MCF 10A (cell line): Measurements from ENCODE around the gene MKKS. TPM values are rescaled to one million over a fixed set of nuclear protein-coding genes. Genes with fewer than 3 reads are reported as not detected.
A peak's percentile ranks its signal among the peaks of the same experiment; 100 is the strongest.

Experiments used
- BruUV-seq: library from RNA; stranded (reverse); fragments of 400-500 nt; replicated peaks from 2 replicates; lab custom pipeline; 2021; lab: Mats Ljungman, UMichigan
- CTCF ChIA-PET: fragments of 300-600 bp; sonication (Branson Sonifier 250); formaldehyde crosslinking; extraction: SDS; loops from one replicate; lab custom pipeline; 2021; ENCODE audit warnings: antibody characterized with exemption, inconsistent platforms; lab: Yijun Ruan, JAX
- POLR2A ChIA-PET: fragments of 300-600, 350-650 bp; sonication (Branson Sonifier 250); formaldehyde crosslinking; extraction: SDS; loops from one replicate; lab custom pipeline; 2020; ENCODE audit warnings: antibody characterized with exemption, inconsistent platforms; lab: Yijun Ruan, JAX
- DNase-seq: peaks from one replicate; pipeline ENCODE4 v3.0.0-alpha.2; 2018; ENCODE audit not compliant: unreplicated experiment
- H3K27ac Mint-ChIP-seq: one replicate; pipeline ENCODE4 v1.8.0; 2022; ENCODE audit warnings: mild to moderate bottlenecking, low read depth, mixed read lengths; ENCODE audit not compliant: unreplicated experiment
- H3K27me3 Mint-ChIP-seq: one replicate; pipeline ENCODE4 v1.8.0; 2022; ENCODE audit warnings: mixed read lengths; ENCODE audit not compliant: insufficient read depth, unreplicated experiment
- H3K36me3 Mint-ChIP-seq: one replicate; pipeline ENCODE4 v1.8.0; 2022; ENCODE audit warnings: mild to moderate bottlenecking, moderate library complexity, mixed read lengths; ENCODE audit not compliant: insufficient read depth, unreplicated experiment
- H3K4me1 Mint-ChIP-seq: one replicate; pipeline ENCODE4 v1.8.0; 2022; ENCODE audit warnings: mixed read lengths; ENCODE audit not compliant: insufficient read depth, unreplicated experiment
- H3K4me3 Mint-ChIP-seq: one replicate; pipeline ENCODE4 v1.8.0; 2022; ENCODE audit warnings: mild to moderate bottlenecking, moderate library complexity, mixed read lengths; ENCODE audit not compliant: unreplicated experiment
- H3K9me3 Mint-ChIP-seq: one replicate; pipeline ENCODE4 v1.8.0; 2022; ENCODE audit warnings: mixed read lengths; ENCODE audit not compliant: unreplicated experiment
- intact Hi-C: fragments of 100-400 bp; cut with micrococcal nuclease; formaldehyde crosslinking; loops from 2 replicates; pipeline ENCODE4 v1.14.1; 2022
- total RNA-seq: library from RNA; stranded (reverse); gene quantifications from 2 replicates; pipeline ENCODE4 v1.2.3, GENCODE V29; 2022
- TF ChIP-seq, protein P1 (sequence below): fragments of 200-600 bp; IDR thresholded peaks from one replicate; pipeline ENCODE4 v1.8.0; 2022; ENCODE audit warnings: antibody characterized with exemption, mild to moderate bottlenecking; ENCODE audit not compliant: unreplicated experiment

Gene MKKS
- total RNA-seq, 1 experiment from 2014 or later, result 44.5 TPM

DNA sequence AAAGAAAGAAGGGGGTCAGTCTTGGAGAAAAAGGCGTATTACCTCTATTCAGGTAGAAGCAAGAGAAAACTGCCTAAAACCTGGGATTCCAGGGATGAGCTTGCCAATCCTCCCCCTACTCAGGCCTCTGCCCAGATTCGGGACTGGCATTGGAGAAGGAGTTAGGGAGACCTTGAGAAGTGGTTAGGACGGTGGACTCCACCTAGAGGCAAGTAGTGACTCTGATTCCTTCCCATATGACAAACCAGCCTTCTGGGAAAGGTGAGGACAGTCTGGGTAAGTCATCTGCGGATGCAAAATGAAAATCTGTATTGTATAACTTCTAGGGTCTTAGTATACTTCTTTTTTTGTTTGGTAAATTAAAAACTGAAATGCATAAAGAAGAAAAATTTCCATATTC, 44.9 kb upstream of the MKKS start:
- ChIA-PET POLR2A (interaction anchor here (0.5 to 1.7 kb wide), 5 partner anchors 10 to 176 kb away, joined by 3 to 6 read pairs (median 4); partner anchors contain the start of genes MKKS and SLX4IP), CTCF (interaction anchor here (0.6 to 3.2 kb wide), 12 partner anchors 8 to 1065 kb away, joined by 3 to 13 read pairs (median 4); no protein-coding TSS in a partner anchor)
- BruUV-seq, result no TSS peak
- intact Hi-C loops, result no loop called here
- H3K4me3 Mint-ChIP-seq, result no peak overlapping the region
- H3K4me1 Mint-ChIP-seq, result no peaks in the 10 kb centered on the region
- no peaks in the 10 kb centered on the region for H3K36me3 Mint-ChIP-seq
- TF ChIP-seq, protein P1, sequence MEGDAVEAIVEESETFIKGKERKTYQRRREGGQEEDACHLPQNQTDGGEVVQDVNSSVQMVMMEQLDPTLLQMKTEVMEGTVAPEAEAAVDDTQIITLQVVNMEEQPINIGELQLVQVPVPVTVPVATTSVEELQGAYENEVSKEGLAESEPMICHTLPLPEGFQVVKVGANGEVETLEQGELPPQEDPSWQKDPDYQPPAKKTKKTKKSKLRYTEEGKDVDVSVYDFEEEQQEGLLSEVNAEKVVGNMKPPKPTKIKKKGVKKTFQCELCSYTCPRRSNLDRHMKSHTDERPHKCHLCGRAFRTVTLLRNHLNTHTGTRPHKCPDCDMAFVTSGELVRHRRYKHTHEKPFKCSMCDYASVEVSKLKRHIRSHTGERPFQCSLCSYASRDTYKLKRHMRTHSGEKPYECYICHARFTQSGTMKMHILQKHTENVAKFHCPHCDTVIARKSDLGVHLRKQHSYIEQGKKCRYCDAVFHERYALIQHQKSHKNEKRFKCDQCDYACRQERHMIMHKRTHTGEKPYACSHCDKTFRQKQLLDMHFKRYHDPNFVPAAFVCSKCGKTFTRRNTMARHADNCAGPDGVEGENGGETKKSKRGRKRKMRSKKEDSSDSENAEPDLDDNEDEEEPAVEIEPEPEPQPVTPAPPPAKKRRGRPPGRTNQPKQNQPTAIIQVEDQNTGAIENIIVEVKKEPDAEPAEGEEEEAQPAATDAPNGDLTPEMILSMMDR, result no peak
- no peak overlapping the region for H3K27ac Mint-ChIP-seq
- H3K9me3 Mint-ChIP-seq, result no peaks in the 10 kb centered on the region
- no peaks in the 10 kb centered on the region for H3K27me3 Mint-ChIP-seq
- no peak for DNase-seq

DNA sequence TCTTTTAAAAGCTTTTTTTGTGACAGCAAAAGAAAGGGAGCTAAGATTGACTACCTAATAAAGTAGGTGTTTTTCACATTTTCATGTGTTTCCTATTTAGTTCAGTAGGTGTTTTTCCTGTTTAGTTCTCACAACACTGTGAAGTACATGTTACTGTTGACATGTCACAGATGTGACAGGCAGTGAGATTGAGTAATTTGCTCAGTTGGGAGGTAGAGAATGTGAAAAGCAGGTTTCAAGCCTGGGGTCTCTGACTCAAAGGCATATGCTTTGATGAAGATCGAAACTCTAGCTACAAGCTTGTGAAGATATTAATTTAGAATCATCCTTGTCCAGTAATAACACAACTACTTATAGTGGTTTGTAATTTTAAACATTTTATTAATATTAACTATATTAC, 44.2 kb upstream of the MKKS start:
- intact Hi-C loops, result no loop called here
- Mint-ChIP-seq H3K27ac (peak overlapping the region; percentile 49), H3K9me3 (no peaks in the 10 kb centered on the region), H3K36me3 (no peaks in the 10 kb centered on the region), H3K27me3 (no peaks in the 10 kb centered on the region), H3K4me1 (no peaks in the 10 kb centered on the region), H3K4me3 (no peak overlapping the region)
- ChIA-PET POLR2A (interaction anchor here (0.7 to 1.7 kb wide), 6 partner anchors 9 to 44 kb away, joined by 3 to 6 read pairs (median 4); partner anchors contain the start of genes MKKS and SLX4IP), CTCF (interaction anchor here (0.5 to 3.2 kb wide), 15 partner anchors 9 to 1725 kb away, joined by 3 to 13 read pairs (median 3); no protein-coding TSS in a partner anchor)
- TF ChIP-seq, protein P1, result no peak
- DNase-seq, result no peak
- no TSS peak for BruUV-seq

DNA sequence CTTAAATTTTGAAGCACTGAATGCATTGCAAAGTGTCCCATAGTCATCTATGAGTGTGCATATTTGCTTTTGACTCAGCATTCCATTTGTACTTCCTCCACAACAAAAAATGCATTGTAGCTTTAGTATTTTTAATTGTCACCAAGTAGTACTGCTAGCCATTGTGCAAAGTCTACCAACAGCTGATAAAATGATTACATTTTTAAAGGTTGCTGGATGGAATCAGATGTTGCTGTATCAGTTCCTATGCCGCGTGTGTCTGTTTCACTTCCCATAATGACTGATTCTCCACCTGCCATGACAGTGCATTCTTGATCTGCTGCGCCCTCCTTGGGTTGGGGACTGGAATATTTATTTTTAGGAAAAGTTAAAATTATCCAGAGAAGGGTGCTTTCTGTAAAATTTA, 42.3 kb upstream of the MKKS start:
- DNase-seq, result no peak
- CTCF ChIA-PET, result interaction anchor here (0.8 to 3.2 kb wide), 7 partner anchors 13 to 80 kb away, joined by 3 to 13 read pairs (median 4); no protein-coding TSS in a partner anchor
- Mint-ChIP-seq H3K4me3 (no peak overlapping the region), H3K4me1 (no peaks in the 10 kb centered on the region), H3K36me3 (no peaks in the 10 kb centered on the region), H3K27me3 (no peaks in the 10 kb centered on the region), H3K9me3 (no peaks in the 10 kb centered on the region), H3K27ac (no peak overlapping the region)
- POLR2A ChIA-PET, result interaction anchor here (0.9 to 1.1 kb wide), 2 partner anchors 8 to 42 kb away, joined by 3 to 4 read pairs; partner anchors contain the start of genes MKKS and SLX4IP
- no TSS peak for BruUV-seq
- intact Hi-C loops, result no loop called here
- TF ChIP-seq, protein P1, result no peak

DNA sequence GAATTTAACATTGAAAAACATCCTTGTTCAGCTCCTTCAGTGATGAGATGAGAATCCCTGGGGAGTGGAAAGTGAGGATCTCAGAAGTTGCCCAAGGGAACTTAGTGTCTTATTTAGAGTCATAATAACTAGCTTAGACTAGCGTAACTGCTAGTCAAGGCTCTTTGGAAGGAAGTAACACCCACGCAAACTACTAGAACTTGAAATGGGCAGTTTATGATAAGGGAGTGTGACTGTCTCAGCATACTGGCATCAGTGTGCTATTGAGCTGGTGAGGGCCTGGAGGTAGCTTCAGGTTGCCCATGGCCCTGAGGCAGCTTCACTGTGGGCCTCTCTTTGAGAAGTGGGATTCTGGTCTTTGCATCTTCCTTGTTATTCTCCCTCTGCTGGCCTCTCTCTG, 41.2 kb upstream of the MKKS start:
- intact Hi-C loops, result no loop called here
- H3K36me3 Mint-ChIP-seq, result no peaks in the 10 kb centered on the region
- H3K27me3 Mint-ChIP-seq, result no peaks in the 10 kb centered on the region
- no peaks in the 10 kb centered on the region for H3K4me1 Mint-ChIP-seq
- H3K27ac Mint-ChIP-seq, result no peak overlapping the region
- H3K9me3 Mint-ChIP-seq, result no peaks in the 10 kb centered on the region
- DNase-seq, result no peak
- no peak overlapping the region for H3K4me3 Mint-ChIP-seq
- TF ChIP-seq, protein P1, result no peak
- ChIA-PET CTCF (interaction anchor here (0.6 to 5.8 kb wide), 4 partner anchors 14 to 513 kb away, joined by 4 to 48 read pairs (median 4); no protein-coding TSS in a partner anchor), POLR2A (no interaction called here)
- BruUV-seq, result no TSS peak
